ENCODE data around the gene UBQLN4. TPM values are rescaled to one million over a fixed set of nuclear protein-coding genes. Genes with fewer than 3 reads are reported as not detected.

The UBQLN4 gene
- total RNA-seq, 1 donor = 13.0 TPM

DNA sequence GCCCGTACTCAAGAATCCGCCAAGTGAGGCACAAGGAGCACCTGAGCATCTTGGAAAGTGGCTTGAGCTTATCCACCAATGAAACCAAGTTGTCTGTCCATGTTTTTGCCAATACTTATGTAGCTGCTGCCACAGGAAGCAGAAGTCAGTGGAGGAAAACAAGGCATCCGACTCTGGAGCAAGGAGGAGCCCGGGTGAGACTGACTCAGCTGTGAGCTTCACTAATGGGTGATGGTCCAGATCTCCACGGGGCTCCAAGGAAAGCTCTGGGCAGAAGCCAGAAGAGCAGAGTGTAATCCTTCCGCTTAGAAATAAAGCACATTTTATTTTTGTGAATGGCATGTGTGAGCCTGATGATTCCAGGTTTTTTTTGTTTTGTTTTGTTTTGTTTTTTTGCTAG is 20.6 kb downstream of the UBQLN4 start:
- Histone ChIP-seq H3K4me3 (ENCODE audit: insufficient read depth, low read length) (no peak overlapping the region), H2AFZ (ENCODE audit: low read length) (peak overlapping the region; percentile 41), H3K27ac (ENCODE audit: low read depth, low read length) (no peak overlapping the region), H3K27me3 (ENCODE audit: insufficient read depth, low read length) (no peaks in the 10 kb centered on the region), H3K79me2 (ENCODE audit: insufficient read depth, low read length) (no peaks in the 10 kb centered on the region), H3K9me3 (ENCODE audit: low read depth, low read length) (no peaks in the 10 kb centered on the region), H3K36me3 (ENCODE audit: insufficient read depth, low read length) (peaks cover 13% of the 10 kb centered on the region), H3K4me2 (ENCODE audit: insufficient read depth, low read length) (no peak overlapping the region), H3K4me1 (ENCODE audit: insufficient read depth, low read length) (no peaks in the 10 kb centered on the region), H4K20me1 (ENCODE audit: insufficient read depth, low read length) (no peaks in the 10 kb centered on the region)
- TF ChIP-seq CTCF (IDR thresholded peaks at IDR 0.05; ENCODE audit: extremely low read depth, low read depth, low read length) = no peak
- peak; percentile 45 for DNase-seq (ENCODE audit: insufficient read length, low spot score, missing footprints)

DNA sequence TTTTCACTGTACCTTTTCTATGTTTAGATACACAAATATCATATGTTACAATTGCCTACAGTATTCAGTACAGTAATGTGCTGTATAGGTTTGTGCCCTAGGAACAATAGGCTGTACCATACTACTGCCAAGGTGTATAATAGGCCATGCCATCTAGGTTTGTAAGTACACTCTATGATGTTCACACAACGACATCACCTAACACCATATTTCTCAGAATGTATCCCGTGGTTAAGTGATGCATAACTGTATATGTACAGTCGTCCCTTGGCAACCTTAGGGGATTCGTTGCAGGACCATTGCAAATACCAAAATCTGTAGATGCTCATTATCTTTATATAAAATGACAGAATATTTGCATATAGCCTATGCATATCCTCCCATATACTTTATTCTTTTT is 27.0 kb downstream of the UBQLN4 start:
- Histone ChIP-seq H2AFZ (ENCODE audit: low read length) (no peak overlapping the region), H3K4me2 (ENCODE audit: insufficient read depth, low read length) (no peak overlapping the region), H3K9me3 (ENCODE audit: low read depth, low read length) (no peaks in the 10 kb centered on the region), H3K79me2 (ENCODE audit: insufficient read depth, low read length) (no peaks in the 10 kb centered on the region), H3K27ac (ENCODE audit: low read depth, low read length) (no peak overlapping the region), H4K20me1 (ENCODE audit: insufficient read depth, low read length) (no peaks in the 10 kb centered on the region), H3K4me3 (ENCODE audit: insufficient read depth, low read length) (no peak overlapping the region), H3K27me3 (ENCODE audit: insufficient read depth, low read length) (peaks cover 6% of the 10 kb centered on the region), H3K36me3 (ENCODE audit: insufficient read depth, low read length) (no peaks in the 10 kb centered on the region), H3K4me1 (ENCODE audit: insufficient read depth, low read length) (no peaks in the 10 kb centered on the region)
- no peak for TF ChIP-seq CTCF (IDR thresholded peaks at IDR 0.05; ENCODE audit: extremely low read depth, low read depth, low read length)
- DNase-seq (ENCODE audit: insufficient read length, low spot score, missing footprints) = peak; percentile 27

DNA sequence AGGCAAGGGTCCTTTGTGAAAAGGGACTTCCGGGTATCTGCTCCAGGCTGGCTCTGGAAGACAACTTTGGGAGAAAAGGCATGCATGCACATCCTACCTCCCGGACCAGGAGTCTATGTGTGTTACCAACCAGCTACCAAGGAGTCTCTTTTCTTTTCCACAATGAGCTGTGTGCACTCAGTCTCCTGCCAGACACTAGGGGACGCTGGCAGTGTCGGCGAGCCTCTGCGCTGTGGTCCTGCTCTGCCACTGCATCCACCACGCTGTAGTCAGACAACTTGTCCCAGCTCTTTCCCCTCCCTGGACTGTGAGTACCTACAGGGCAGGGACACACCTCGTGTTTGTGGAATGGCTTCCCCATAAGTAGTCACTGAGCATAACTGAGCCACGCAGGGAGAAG is 27.7 kb downstream of the UBQLN4 start:
- Histone ChIP-seq H3K27me3 (ENCODE audit: insufficient read depth, low read length) (peaks cover 6% of the 10 kb centered on the region), H2AFZ (ENCODE audit: low read length) (peak overlapping the region; percentile 70)

GRCh38 chr1:156024801-156025200 is 28.8 kb downstream of the UBQLN4 start:
- H3K4me3 ChIP-seq (ENCODE audit: insufficient read depth, low read length) = no peak overlapping the region
- H3K4me2 ChIP-seq (ENCODE audit: insufficient read depth, low read length) = no peak overlapping the region

More for the DNA sequence above, 27.7 kb downstream of the UBQLN4 start:
- no peaks in the 10 kb centered on the region for H4K20me1 ChIP-seq (ENCODE audit: insufficient read depth, low read length)
- no peak overlapping the region for H3K4me2 ChIP-seq (ENCODE audit: insufficient read depth, low read length)
- no peak overlapping the region for H3K27ac ChIP-seq (ENCODE audit: low read depth, low read length)
- peak; percentile 73 for TF ChIP-seq CTCF (IDR thresholded peaks at IDR 0.05; ENCODE audit: extremely low read depth, low read depth, low read length)
- H3K4me3 ChIP-seq (ENCODE audit: insufficient read depth, low read length) = no peak overlapping the region
- peaks cover 2% of the 10 kb centered on the region for H3K4me1 ChIP-seq (ENCODE audit: insufficient read depth, low read length)
- peak; percentile 93 for DNase-seq (ENCODE audit: insufficient read length, low spot score, missing footprints)
- H3K36me3 ChIP-seq (ENCODE audit: insufficient read depth, low read length) = no peaks in the 10 kb centered on the region
- no peaks in the 10 kb centered on the region for H3K79me2 ChIP-seq (ENCODE audit: insufficient read depth, low read length)
- H3K9me3 ChIP-seq (ENCODE audit: low read depth, low read length) = no peaks in the 10 kb centered on the region

More at GRCh38 chr1:156024801-156025200, 28.8 kb downstream of the UBQLN4 start:
- peaks cover under 1% of the 10 kb centered on the region for H3K36me3 ChIP-seq (ENCODE audit: insufficient read depth, low read length)
- no peak overlapping the region for H2AFZ ChIP-seq (ENCODE audit: low read length)
- H4K20me1 ChIP-seq (ENCODE audit: insufficient read depth, low read length) = peaks cover 6% of the 10 kb centered on the region
- TF ChIP-seq CTCF (IDR thresholded peaks at IDR 0.05; ENCODE audit: extremely low read depth, low read depth, low read length) = no peak
- no peaks in the 10 kb centered on the region for H3K9me3 ChIP-seq (ENCODE audit: low read depth, low read length)
- DNase-seq (ENCODE audit: insufficient read length, low spot score, missing footprints) = no peak
- H3K27ac ChIP-seq (ENCODE audit: low read depth, low read length) = no peak overlapping the region
- peaks cover 10% of the 10 kb centered on the region for H3K79me2 ChIP-seq (ENCODE audit: insufficient read depth, low read length)
- peaks cover 5% of the 10 kb centered on the region for H3K4me1 ChIP-seq (ENCODE audit: insufficient read depth, low read length)
- peaks cover 6% of the 10 kb centered on the region for H3K27me3 ChIP-seq (ENCODE audit: insufficient read depth, low read length)
